Measurements from ENCODE around the gene GTF2E1.

DNA sequence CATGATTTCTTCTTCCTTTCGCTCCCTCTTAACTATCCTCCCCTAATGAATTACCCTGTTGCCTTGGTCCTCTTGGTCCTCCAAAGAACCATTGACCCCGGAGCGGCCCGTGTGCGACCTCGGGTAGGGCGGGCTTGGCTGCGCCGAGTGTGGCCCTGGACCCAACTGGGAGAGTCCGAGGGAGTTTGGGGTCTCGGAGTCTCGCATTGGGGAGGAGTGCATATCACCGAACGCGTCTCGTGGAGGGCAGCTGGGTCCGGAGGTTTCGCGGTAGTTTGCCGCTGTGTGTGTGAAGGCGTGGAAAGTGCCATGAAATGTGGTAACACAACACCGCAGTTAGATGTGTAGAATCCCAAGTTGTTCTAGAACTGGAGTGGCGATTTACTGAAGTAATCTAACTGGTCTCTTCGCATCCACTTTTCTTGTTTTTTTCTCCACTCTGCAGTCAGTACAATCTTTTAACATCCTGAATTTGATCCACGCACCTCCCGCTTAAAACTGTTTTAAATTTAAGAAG, 363 bp downstream of the GTF2E1 start:
- TF ChIP-seq EZH2 (IDR thresholded peaks at IDR 0.05; ENCODE audit: low read length, missing control alignments), result no peak
- TF ChIP-seq, protein P1, sequence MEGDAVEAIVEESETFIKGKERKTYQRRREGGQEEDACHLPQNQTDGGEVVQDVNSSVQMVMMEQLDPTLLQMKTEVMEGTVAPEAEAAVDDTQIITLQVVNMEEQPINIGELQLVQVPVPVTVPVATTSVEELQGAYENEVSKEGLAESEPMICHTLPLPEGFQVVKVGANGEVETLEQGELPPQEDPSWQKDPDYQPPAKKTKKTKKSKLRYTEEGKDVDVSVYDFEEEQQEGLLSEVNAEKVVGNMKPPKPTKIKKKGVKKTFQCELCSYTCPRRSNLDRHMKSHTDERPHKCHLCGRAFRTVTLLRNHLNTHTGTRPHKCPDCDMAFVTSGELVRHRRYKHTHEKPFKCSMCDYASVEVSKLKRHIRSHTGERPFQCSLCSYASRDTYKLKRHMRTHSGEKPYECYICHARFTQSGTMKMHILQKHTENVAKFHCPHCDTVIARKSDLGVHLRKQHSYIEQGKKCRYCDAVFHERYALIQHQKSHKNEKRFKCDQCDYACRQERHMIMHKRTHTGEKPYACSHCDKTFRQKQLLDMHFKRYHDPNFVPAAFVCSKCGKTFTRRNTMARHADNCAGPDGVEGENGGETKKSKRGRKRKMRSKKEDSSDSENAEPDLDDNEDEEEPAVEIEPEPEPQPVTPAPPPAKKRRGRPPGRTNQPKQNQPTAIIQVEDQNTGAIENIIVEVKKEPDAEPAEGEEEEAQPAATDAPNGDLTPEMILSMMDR (conservative IDR thresholded peaks at IDR 0.05 in 1 of 2, IDR thresholded peaks at IDR 0.05 in 1 of 2; ENCODE audit: low read depth in 1 of 2, low read length in 2 of 2), result no peak

All from fibroblast of lung (primary cell).